IMR-90 (cell line): ENCODE data around the gene CLDN24. TPM values are rescaled to one million over a fixed set of nuclear protein-coding genes. Genes with fewer than 3 reads are reported as not detected.

ENCODE experiments used
- ATAC-seq: fragments of 200-7000 bp; cut with Tn5 transposase; 2 replicates; pipeline ENCODE4 v1.9.1; 2020; ENCODE audit warnings: low read depth, mild to moderate bottlenecking, moderate library complexity
- BruUV-seq: library from RNA; stranded (reverse); fragments of 400-500 nt; replicated peaks from 2 replicates; lab custom pipeline; 2021; lab: Mats Ljungman, UMichigan
- CTCF ChIA-PET: fragments of 300-600 bp; formaldehyde crosslinking; extraction: SDS; loops from one replicate; lab custom pipeline; 2021; ENCODE audit warnings: antibody characterized with exemption; lab: Yijun Ruan, JAX
- POLR2A ChIA-PET: fragments of 300-600 bp; sonication (Branson Sonifier 250); formaldehyde crosslinking; loops from one replicate; lab custom pipeline; 2022; ENCODE audit warnings: antibody characterized with exemption; ENCODE audit not compliant: unreplicated experiment; lab: Charles Lee
- DNase-seq: peaks from one replicate; pipeline ENCODE4 v3.0.0; 2013
- H2AFZ ChIP-seq: replicated peaks from 2 replicates; pipeline ENCODE3; 2013; ENCODE audit warnings: low read length, mild to moderate bottlenecking; ENCODE audit not compliant: poor library complexity
- H2AK5ac ChIP-seq: 2 replicates; pipeline ENCODE4 v1.6.1; 2013; ENCODE audit warnings: low read depth, low read length, inconsistent platforms
- H2AK9ac ChIP-seq: replicated peaks from 2 replicates; pipeline ENCODE3; 2013; ENCODE audit warnings: mild to moderate bottlenecking, low read depth, low read length, moderate library complexity; ENCODE audit not compliant: poor library complexity
- H2BK120ac ChIP-seq: 2 replicates; pipeline ENCODE4 v1.6.1; 2013; ENCODE audit warnings: low read depth, low read length, inconsistent platforms
- H2BK15ac ChIP-seq: 3 replicates; pipeline ENCODE4 v1.6.1; 2013; ENCODE audit warnings: low read depth, low read length, inconsistent platforms
- H2BK20ac ChIP-seq: 2 replicates; pipeline ENCODE4 v1.6.1; 2013; ENCODE audit warnings: low read depth, mild to moderate bottlenecking, inconsistent platforms, low read length, moderate library complexity
- H2BK5ac ChIP-seq: 2 replicates; pipeline ENCODE4 v1.6.1; 2013; ENCODE audit warnings: mild to moderate bottlenecking, low read depth, low read length, inconsistent platforms; ENCODE audit not compliant: poor library complexity, severe bottlenecking
- H3K14ac ChIP-seq: replicated peaks from 2 replicates; pipeline ENCODE4 v1.6.1; 2013; ENCODE audit warnings: low read depth, low read length, inconsistent platforms
- H3K18ac ChIP-seq: 2 replicates; pipeline ENCODE4 v1.6.1; 2013; ENCODE audit warnings: low read depth, low read length, control low read depth
- H3K23ac ChIP-seq: 2 replicates; pipeline ENCODE4 v1.6.1; 2013; ENCODE audit warnings: low read depth, low read length, inconsistent platforms
- H3K27ac ChIP-seq: 2 replicates; pipeline ENCODE4 v1.5.1; 2013; ENCODE audit warnings: mild to moderate bottlenecking, control low read depth, low read length; ENCODE audit not compliant: insufficient read depth
- H3K27me3 ChIP-seq: 2 replicates; pipeline ENCODE4 v1.6.1; 2013; ENCODE audit warnings: low read length; ENCODE audit not compliant: control insufficient read depth, insufficient read depth
- H3K36me3 ChIP-seq: 2 replicates; pipeline ENCODE4 v1.6.1; 2013; ENCODE audit warnings: low read length, mixed read lengths; ENCODE audit not compliant: control insufficient read depth, insufficient read depth
- H3K4ac ChIP-seq: 2 replicates; pipeline ENCODE4 v1.6.1; 2013; ENCODE audit warnings: low read depth, low read length, inconsistent platforms
- H3K4me1 ChIP-seq: 2 replicates; pipeline ENCODE4 v1.6.1; 2013; ENCODE audit warnings: low read length, mixed read lengths; ENCODE audit not compliant: control insufficient read depth, insufficient read depth
- H3K4me2 ChIP-seq: 2 replicates; pipeline ENCODE4 v1.6.1; 2013; ENCODE audit warnings: low read depth, mild to moderate bottlenecking, control low read depth, low read length, moderate library complexity
- H3K4me3 ChIP-seq: 2 replicates; pipeline ENCODE4 v1.5.1; 2013; ENCODE audit warnings: low read depth, mild to moderate bottlenecking, control low read depth, low read length, moderate library complexity; ENCODE audit not compliant: insufficient read depth
- H3K56ac ChIP-seq: 2 replicates; pipeline ENCODE4 v1.6.1; 2013; ENCODE audit warnings: low read length, inconsistent platforms; ENCODE audit not compliant: insufficient read depth; ENCODE audit errors: extremely low read depth
- H3K79me1 ChIP-seq, 2 experiments: 2 replicates each; pipeline ENCODE4 v1.6.1; 2013; ENCODE audit warnings: low read length in 2 of 2, inconsistent platforms in 1 of 2, low read depth in 1 of 2
- H3K9ac ChIP-seq: 2 replicates; pipeline ENCODE4 v1.6.1; 2013; ENCODE audit warnings: low read depth, low read length, control low read depth
- H3K9me1 ChIP-seq: 2 replicates; pipeline ENCODE4 v1.6.1; 2013; ENCODE audit warnings: low read length, inconsistent platforms; ENCODE audit not compliant: insufficient read depth
- H3K9me3 ChIP-seq: 2 replicates; pipeline ENCODE4 v1.6.1; 2013; ENCODE audit warnings: low read length; ENCODE audit not compliant: control insufficient read depth, insufficient read depth
- H4K20me1 ChIP-seq: 2 replicates; pipeline ENCODE4 v1.6.1; 2013; ENCODE audit warnings: low read length, inconsistent platforms; ENCODE audit not compliant: insufficient read depth
- H4K5ac ChIP-seq: 2 replicates; pipeline ENCODE4 v1.6.1; 2013; ENCODE audit warnings: mild to moderate bottlenecking, low read depth, low read length, control low read depth
- H4K8ac ChIP-seq, 2 experiments: 2 replicates each; pipeline ENCODE4 v1.6.1; 2013; ENCODE audit warnings: low read depth in 2 of 2, low read length in 2 of 2, control low read depth in 1 of 2, inconsistent platforms in 1 of 2
- H4K91ac ChIP-seq: 2 replicates; pipeline ENCODE4 v1.6.1; 2013; ENCODE audit warnings: low read depth, low read length, inconsistent platforms; ENCODE audit not compliant: insufficient read depth
- BHLHE40 ChIP-seq: fragments of 150-350 bp; IDR thresholded peaks from 2 replicates; pipeline ENCODE4 v1.6.1; 2016; ENCODE audit warnings: mild to moderate bottlenecking, low read depth, low read length
- CEBPB ChIP-seq: IDR thresholded peaks from 2 replicates; pipeline ENCODE4 v1.6.1; 2012; ENCODE audit warnings: low read depth, low read length, improper control_type of control experiment
- MAFK ChIP-seq: IDR thresholded peaks from 2 replicates; pipeline ENCODE4 v1.6.1; 2012; ENCODE audit warnings: low read depth, low read length, improper control_type of control experiment
- MAZ ChIP-seq: IDR thresholded peaks from 2 replicates; pipeline ENCODE4 v1.6.1; 2012; ENCODE audit warnings: low read depth, mild to moderate bottlenecking, low read length, improper control_type of control experiment, moderate library complexity, borderline replicate concordance
- RCOR1 ChIP-seq: IDR thresholded peaks from 2 replicates; pipeline ENCODE4 v1.6.1; 2012; ENCODE audit warnings: mild to moderate bottlenecking, low read length, improper control_type of control experiment; ENCODE audit not compliant: insufficient replicate concordance
- SMC3 ChIP-seq: fragments of 150-350 bp; IDR thresholded peaks from 2 replicates; pipeline ENCODE4 v1.6.1; 2016; ENCODE audit warnings: low read depth, mild to moderate bottlenecking, antibody characterized with exemption, low read length, moderate library complexity
- USF2 ChIP-seq: fragments of 150-350 bp; IDR thresholded peaks from 2 replicates; pipeline ENCODE4 v1.6.1; 2017; ENCODE audit warnings: mild to moderate bottlenecking, antibody characterized with exemption, low read length, low read depth
- WGBS, 2 experiments: methylation state at CpG; one replicate each; pipeline versions ENCODE4 v1.1.5 to v1.1.7; 2013; ENCODE audit warnings: missing lambda C conversion rate in 2 of 2; ENCODE audit not compliant: insufficient read length in 1 of 2; ENCODE audit errors: extremely low coverage in 2 of 2; 5-methylcytosine and 5-hydroxymethylcytosine counted together
- dilution Hi-C: fragments of 300-500 bp; cut with HindIII; formaldehyde crosslinking; loops from one replicate; pipeline ENCODE4 v1.14.3; 2018; ENCODE audit warnings: low sequenced_read_pairs; ENCODE audit not compliant: unreplicated experiment
- in situ Hi-C: fragments of 300-500 bp; cut with MboI; formaldehyde crosslinking; loops from 3 replicates; pipeline ENCODE4 v1.14.3; 2019; ENCODE audit warnings: low sequenced_read_pairs, inconsistent platforms, mixed read lengths
- intact Hi-C: fragments of 100-400 bp; cut with micrococcal nuclease; formaldehyde crosslinking; loops from 2 replicates; pipeline ENCODE4 v1.10.0; 2022
- polyA plus RNA-seq, 3 experiments: library from polyadenylated mRNA; depleted of rRNA; stranded (reverse); fragments of >200 nt; gene quantifications; 2 replicates each; pipeline ENCODE4 v1.2.3, GENCODE V29; 2012; ENCODE audit warnings: low replicate concordance in 1 of 3
- total RNA-seq: library from RNA; depleted of rRNA; stranded (reverse); fragments of >200 nt; gene quantifications from 2 replicates; pipeline ENCODE4 v1.2.3, GENCODE V29; 2012

Gene CLDN24
- total and polyA plus RNA-seq, 2 of the 4 experiments (the other 2 are of a cell fraction): not detected

- TF ChIP-seq USF2: no peak
- TF ChIP-seq MAFK: no peak
- TF ChIP-seq BHLHE40: no peak
Observed at GRCh38 chr4:183348136-183348535, 25.9 kb upstream of the CLDN24 start (continued).

- ATAC-seq (peak; percentile 59), DNase-seq (peak; percentile 50)
- 67% methylated on average over 1 of the region's 4 CpGs; no CpG with 5 or more reads in 1 of the 2 experiments for WGBS, 2 experiments
- Histone ChIP-seq H4K5ac (peak overlapping the region; percentile 21; the same call in 1 of the 2 replicates), H3K9me3 (no peaks in the 10 kb centered on the region), H3K4me3 (no peak overlapping the region), H4K91ac (peak overlapping the region; percentile 72), H3K56ac (no peak overlapping the region), H3K14ac (peak overlapping the region; percentile 72; the same call in 1 of the 2 replicates), H3K4me1 (peaks cover 10% of the 10 kb centered on the region; the same call in 1 of the 2 replicates), H2AK5ac (peak overlapping the region; percentile 86), H3K9ac (no peak overlapping the region), H3K4me2 (no peak overlapping the region), H3K36me3 (no peaks in the 10 kb centered on the region), H2BK20ac (peak overlapping the region; percentile 92), H4K8ac (peak overlapping the region; percentile 4 to 53; a peak in 3 of 4 replicates), H3K23ac (peak overlapping the region; percentile 79; the same call in 1 of the 2 replicates), H2BK15ac (peak overlapping the region; percentile 60; the same call in 1 of the 3 replicates), H2AK9ac (peak overlapping the region; percentile 6), H4K20me1 (no peaks in the 10 kb centered on the region), H2AFZ (peak overlapping the region; percentile 79), H2BK120ac (peak overlapping the region; percentile 89), H3K79me1 (no peaks in the 10 kb centered on the region), H3K18ac (peak overlapping the region; percentile 39; the same call in 1 of the 2 replicates), H2BK5ac (peak overlapping the region; percentile 62), H3K27me3 (no peaks in the 10 kb centered on the region), H3K9me1 (0 out of 2 replicates have a peak, but pooled peaks cover 5% of the 10 kb centered on the region), H3K27ac (peak overlapping the region; percentile 6; the same call in 1 of the 2 replicates), H3K4ac (peak overlapping the region; percentile 81)
- intact Hi-C loops (no loop called here), dilution Hi-C loops (no loop called here), in situ Hi-C loops (no loop called here)
- ChIA-PET CTCF (no interaction called here), POLR2A (no interaction called here)
- BruUV-seq: no TSS peak
- TF ChIP-seq SMC3 (no peak), CEBPB (peak; percentile 85), RCOR1 (no peak), BHLHE40 (no peak), MAZ (peak; percentile 23; the same call in 1 of the 2 replicates)
Observed at GRCh38 chr4:183347566-183347965, 25.3 kb upstream of the CLDN24 start.
